Stimulated activated CD8-positive, alpha-beta memory T cell treated with anti-CD3 and anti-CD28 coated beads, Interleukin-7, amount 100 ng/mL, for 4 hours (primary cell): ENCODE data around the gene AADAC.
"Not testable (repeated sequence)": the region's sequence is repeated elsewhere in the genome, so short reads cannot be mapped to it uniquely, and the experiment has no call there.

Experiments used
- DNase-seq, 2 donors: peaks; one replicate each; pipeline ENCODE4 v3.0.0-alpha.2; 2020; ENCODE audit warnings: low read depth in 2 of 2

AADAC gene

GRCh38 chr3:151796105-151796680 is 17.7 kb upstream of the AADAC start:
- DNase-seq = no peak

GRCh38 chr3:151798466-151798865 is 15.4 kb upstream of the AADAC start:
- no peak for DNase-seq

GRCh38 chr3:151800431-151800830 is 13.5 kb upstream of the AADAC start:
- DNase-seq = no peak

GRCh38 chr3:151804267-151804666 is 9.6 kb upstream of the AADAC start:
- DNase-seq = no peak

- DNase-seq = no peak
Measured at GRCh38 chr3:151806838-151807237, 7.1 kb upstream of the AADAC start.

- not testable (repeated sequence) for DNase-seq
Measured at GRCh38 chr3:151808926-151809325, 5.0 kb upstream of the AADAC start.

GRCh38 chr3:151811474-151811873 is 2.4 kb upstream of the AADAC start:
- no peak for DNase-seq

GRCh38 chr3:151814588-151814987 is 672 bp downstream of the AADAC start:
- DNase-seq = no peak

GRCh38 chr3:151816091-151816604 is 2.2 kb downstream of the AADAC start:
- no peak for DNase-seq

GRCh38 chr3:151817473-151817872 is 3.6 kb downstream of the AADAC start:
- DNase-seq = no peak

GRCh38 chr3:151818361-151818760 is 4.4 kb downstream of the AADAC start:
- DNase-seq = no peak

- DNase-seq = no peak
Measured at GRCh38 chr3:151819910-151820309, 6.0 kb downstream of the AADAC start.

GRCh38 chr3:151827816-151828215 is 13.9 kb downstream of the AADAC start:
- DNase-seq = no peak

GRCh38 chr3:151835751-151836525 is 22.0 kb downstream of the AADAC start:
- no peak for DNase-seq

GRCh38 chr3:151837057-151837456 is 23.1 kb downstream of the AADAC start:
- no peak for DNase-seq

- DNase-seq = peak in 1 of 2 donors; percentile 1
Measured at GRCh38 chr3:151838574-151839312, 24.8 kb downstream of the AADAC start.

- no peak for DNase-seq
Measured at GRCh38 chr3:151839313-151839631, 25.4 kb downstream of the AADAC start.

GRCh38 chr3:151841801-151842200 is 27.9 kb downstream of the AADAC start:
- DNase-seq = no peak

- no peak for DNase-seq
Measured at GRCh38 chr3:151843275-151843674, 29.4 kb downstream of the AADAC start.

GRCh38 chr3:151845306-151845905 is 31.5 kb downstream of the AADAC start:
- no peak for DNase-seq

- not testable (repeated sequence) for DNase-seq
Measured at GRCh38 chr3:151850065-151850464, 36.1 kb downstream of the AADAC start.

- no peak for DNase-seq
Measured at GRCh38 chr3:151852074-151852811, 38.3 kb downstream of the AADAC start.
